C4-2B (cell line): Measurements from ENCODE around the gene AGBL4.

Experiments
- CTCF ChIP-seq: fragments of 450-650 bp; conservative IDR thresholded peaks from 2 replicates; pipeline ENCODE4 v1.5.1; 2017; ENCODE audit warnings: mild to moderate bottlenecking
- ZFX ChIP-seq: fragments of 450-650 bp; IDR thresholded peaks from 2 replicates; pipeline ENCODE4 v1.6.1; 2017

GRCh38 chr1:48657413-48657812 lies 1366.3 kb downstream of the AGBL4 start:
- TF ChIP-seq CTCF (no peak), ZFX (no peak)
